Stomach (tissue), 9 donors: ENCODE measurements around the gene PCSK4. TPM values are rescaled to one million over a fixed set of nuclear protein-coding genes. Genes with fewer than 3 reads are reported as not detected.

Experiments
- DNase-seq, 2 donors: peaks; one replicate each; pipeline versions ENCODE4 v3.0.0 to v3.0.0-alpha.2; 2013 to 2019
- H3K27ac ChIP-seq, 5 donors: fragments of 200-600 bp in 4 of 5; sonication (generic) in 4 of 5; one replicate each; pipeline ENCODE4 v1.5.1; 2013 to 2019; ENCODE audit warnings: mild to moderate bottlenecking in 1 of 5, moderate library complexity in 1 of 5
- H3K27me3 ChIP-seq, 3 donors: fragments of 200-600 bp; sonication (generic); one replicate each; pipeline ENCODE4 v1.5.1; 2017 to 2019; ENCODE audit warnings: mixed run types in 1 of 3
- H3K36me3 ChIP-seq, 4 donors: fragments of 200-600 bp; sonication (generic); 1 replicate in 3 of 4; 2 replicates in 1 of 4; pipeline ENCODE4 v1.5.1; 2016 to 2019
- H3K4me1 ChIP-seq, 4 donors: fragments of 200-600 bp; sonication (generic); one replicate each; pipeline ENCODE4 v1.5.1; 2016 to 2019
- H3K4me3 ChIP-seq, 4 donors: fragments of 200-600 bp; sonication (generic) in 3 of 4; one replicate each; pipeline ENCODE4 v1.5.1; 2016 to 2019; ENCODE audit warnings: mild to moderate bottlenecking in 1 of 4
- H3K9me3 ChIP-seq, 4 donors: fragments of 200-600 bp; sonication (generic); one replicate each; pipeline ENCODE4 v1.5.1; 2016 to 2019
- CTCF ChIP-seq, 7 experiments: fragments of 450-650 bp in 4 of 7; fragments of 200-600 bp in 3 of 7; sonication (generic) in 3 of 7; IDR thresholded peaks; one replicate each; pipeline ENCODE4 v1.5.1; 2016 to 2019; ENCODE audit warnings: antibody characterized with exemption in 7 of 7, control low read depth in 2 of 7, mild to moderate bottlenecking in 1 of 7
- EP300 ChIP-seq: sonication (generic); formaldehyde crosslinking; IDR thresholded peaks from one replicate; pipeline ENCODE4 v1.6.1; 2017; ENCODE audit warnings: antibody characterized with exemption
- POLR2A ChIP-seq, 4 donors: fragments of 450-650 bp; IDR thresholded peaks; one replicate each; pipeline ENCODE4 v1.6.1; 2016; ENCODE audit warnings: antibody characterized with exemption in 4 of 4, control low read depth in 2 of 4, mild to moderate bottlenecking in 1 of 4, moderate library complexity in 1 of 4
- POLR2AphosphoS5 ChIP-seq, 3 donors: sonication (generic); formaldehyde crosslinking; IDR thresholded peaks; one replicate each; pipeline ENCODE4 v1.6.1; 2016; ENCODE audit warnings: antibody characterized with exemption in 3 of 3
- WGBS, 5 donors: extraction: QIAGEN DNeasy Blood & Tissue Kit in 3 of 5; methylation state at CpG; one replicate each; pipeline versions ENCODE4 v1.1.5 to v1.1.7; 2013 to 2018; 5-methylcytosine and 5-hydroxymethylcytosine counted together
- intact Hi-C: fragments of 100-400 bp; cut with DNase I; formaldehyde crosslinking; loops from one replicate; pipeline ENCODE4 v1.15.1; 2023; ENCODE audit warnings: low total_unique reads
- polyA plus RNA-seq, 3 donors: library from polyadenylated mRNA; stranded (reverse); fragments of 200-250 nt; gene quantifications; one replicate each; pipeline ENCODE4 v1.2.3, GENCODE V29; 2013
- total RNA-seq, 5 donors: library from RNA; depleted of rRNA; stranded (reverse); fragments of >200 nt; gene quantifications; one replicate each; pipeline versions ENCODE4 v1.1.0 to v1.2.3, GENCODE V29; 2014 to 2016
- donor health status: healthy with polysubstance abuse.
- donor health status: Bipolar disorder and iron deficiency.
- donor health status: healthy.

PCSK4 gene
- total and polyA plus RNA-seq, 8 donors = 1.7 to 26.8 (median 4.1) TPM; not detected in 2

DNA sequence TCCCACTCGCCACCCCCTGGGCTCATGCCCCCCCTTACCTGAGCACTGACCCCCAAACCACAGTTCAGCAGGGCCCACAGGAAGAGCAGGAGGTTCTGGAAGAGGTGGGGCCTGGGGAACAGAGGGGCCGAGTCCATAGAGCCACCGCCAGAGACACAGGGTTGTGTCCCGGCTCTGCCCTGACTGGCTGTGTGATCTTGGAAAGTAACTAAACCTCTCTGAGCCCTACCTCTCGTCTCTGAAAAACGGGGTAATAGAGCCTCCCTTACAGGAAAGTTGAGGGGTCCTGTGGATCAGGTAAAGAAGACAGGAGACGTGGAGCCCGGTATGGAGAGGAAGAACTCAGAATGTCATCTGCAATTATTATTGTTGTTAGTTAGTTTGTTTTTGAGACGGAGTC lies 20.7 kb upstream of the PCSK4 start:
- Histone ChIP-seq H3K4me1 (peaks cover 12 to 42% (median 37%) of the 10 kb centered on the region in 4 donors), H3K9me3 (peaks cover 0 to 5% (median 2%) of the 10 kb centered on the region in 4 donors), H3K27me3 (peaks cover 14 to 90% (median 33%) of the 10 kb centered on the region in 3 donors), H3K36me3 (no peaks in the 10 kb centered on the region), H3K27ac (peak overlapping the region in 1 of 5 donors; percentile 25), H3K4me3 (no peak overlapping the region)
- 33 to 45% (median 35%) methylated on average over 6 to 9 of the region's 9 CpGs for WGBS, 5 donors
- intact Hi-C loops = no loop called here
- DNase-seq = peak in 1 of 2 donors; percentile 16
- TF ChIP-seq EP300 (no peak), POLR2A (IDR thresholded peaks at IDR 0.05) (no peak), CTCF (IDR thresholded peaks at IDR 0.05) (no peak), POLR2AphosphoS5 (IDR thresholded peaks at IDR 0.05) (no peak)

GRCh38 chr19:1510442-1510806 lies 20.3 kb upstream of the PCSK4 start:
- Histone ChIP-seq H3K4me1 (peaks cover 12 to 42% (median 37%) of the 10 kb centered on the region in 4 donors), H3K36me3 (no peaks in the 10 kb centered on the region), H3K27ac (peak overlapping the region in 1 of 5 donors; percentile 25), H3K4me3 (no peak overlapping the region), H3K27me3 (peaks cover 14 to 92% (median 33%) of the 10 kb centered on the region in 3 donors), H3K9me3 (peaks cover 0 to 5% (median 2%) of the 10 kb centered on the region in 4 donors)
- no peak for TF ChIP-seq CTCF (IDR thresholded peaks at IDR 0.05)
- no peak for TF ChIP-seq EP300
- no peak for TF ChIP-seq POLR2AphosphoS5 (IDR thresholded peaks at IDR 0.05)
- TF ChIP-seq POLR2A (IDR thresholded peaks at IDR 0.05) = no peak
- intact Hi-C loops = no loop called here
- peak in 1 of 2 donors; percentile 62 for DNase-seq
- WGBS, 5 donors = 7 to 49% (median 29%) methylated on average over 2 to 25 of the region's 25 CpGs

DNA sequence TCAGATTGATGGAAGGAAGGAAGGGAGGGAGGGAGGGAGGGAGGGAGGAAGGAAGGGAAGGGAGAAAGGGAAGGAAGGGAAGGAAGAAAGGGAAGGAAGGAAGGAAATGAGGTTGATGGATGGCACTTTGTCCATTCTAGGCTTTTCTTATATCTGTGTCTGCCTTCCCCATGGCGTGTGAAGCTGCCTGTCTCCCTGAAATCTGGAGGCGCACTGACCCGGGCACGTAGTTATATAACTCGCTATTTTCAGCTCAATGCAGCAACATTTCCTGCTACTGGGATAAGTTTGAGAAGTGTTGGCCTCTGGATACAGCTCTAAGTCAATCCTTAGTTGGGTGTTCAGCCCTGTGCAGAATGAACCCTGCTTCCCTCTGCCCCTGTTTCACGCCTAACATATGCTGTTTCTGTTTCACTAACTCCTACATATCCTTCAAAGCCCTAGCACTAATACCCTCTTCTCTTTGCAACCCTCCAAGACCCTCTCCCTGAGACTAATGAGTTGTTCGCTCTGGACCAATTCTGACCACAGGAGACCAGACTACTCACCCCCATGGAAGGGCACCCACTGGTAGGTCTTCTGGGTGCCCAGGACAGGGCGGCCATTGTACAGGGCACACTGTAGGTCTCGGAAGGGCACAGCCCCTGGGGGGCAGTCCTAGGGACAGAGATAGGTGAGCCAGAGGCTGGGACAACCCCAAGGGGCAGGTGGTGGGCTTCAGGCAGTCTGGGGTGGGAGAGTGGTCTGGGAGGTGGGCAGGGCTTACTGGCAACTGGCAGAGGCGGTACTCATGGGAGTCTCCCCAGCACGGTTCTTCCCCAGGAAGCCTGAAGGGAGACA lies 19.7 kb upstream of the PCSK4 start:
- TF ChIP-seq POLR2AphosphoS5 (IDR thresholded peaks at IDR 0.05) (no peak), POLR2A (IDR thresholded peaks at IDR 0.05) (no peak), CTCF (IDR thresholded peaks at IDR 0.05) (no peak), EP300 (no peak)
- Histone ChIP-seq H3K36me3 (no peaks in the 10 kb centered on the region), H3K27me3 (peaks cover 14 to 93% (median 33%) of the 10 kb centered on the region in 3 donors), H3K27ac (peak overlapping the region in 1 of 5 donors; percentile 25), H3K9me3 (peaks cover 0 to 5% (median 2%) of the 10 kb centered on the region in 4 donors), H3K4me3 (no peak overlapping the region), H3K4me1 (peaks cover 12 to 42% (median 37%) of the 10 kb centered on the region in 4 donors)
- peak in 1 of 2 donors; percentile 40 for DNase-seq
- 50 to 65% (median 63%) methylated on average over 9 to 11 of the region's 11 CpGs for WGBS, 5 donors
- intact Hi-C loops = no loop called here

GRCh38 chr19:1508507-1508856 lies 18.3 kb upstream of the PCSK4 start:
- Histone ChIP-seq H3K4me3 (peak overlapping the region; percentile 35 to 46 (median 41)), H3K27ac (peak overlapping the region in 2 of 5 donors; percentile 82 to 85), H3K27me3 (peaks cover 17 to 93% (median 35%) of the 10 kb centered on the region in 3 donors), H3K36me3 (no peaks in the 10 kb centered on the region), H3K4me1 (peaks cover 10 to 41% (median 37%) of the 10 kb centered on the region in 4 donors), H3K9me3 (peaks cover 0 to 5% (median 2%) of the 10 kb centered on the region in 4 donors)
- 32 to 69% (median 40%) methylated on average over 4 to 12 of the region's 12 CpGs for WGBS, 5 donors
- TF ChIP-seq POLR2AphosphoS5 (IDR thresholded peaks at IDR 0.05) (no peak), POLR2A (IDR thresholded peaks at IDR 0.05) (no peak), EP300 (no peak), CTCF (IDR thresholded peaks at IDR 0.05) (no peak)
- DNase-seq = no peak
- intact Hi-C loops = no loop called here
